ENCODE results near the gene LARP4B. TPM values are rescaled to one million over a fixed set of nuclear protein-coding genes. Genes with fewer than 3 reads are reported as not detected.
A peak's percentile ranks its signal among the peaks of the same experiment; 100 is the strongest.

Gene LARP4B
- polyA plus RNA-seq, 1 donor from 2014 or later, result 14.2 TPM

GRCh38 chr10:788796-789748, 142.4 kb downstream of the LARP4B start:
- Histone ChIP-seq H3K9ac (ENCODE audit: low read length) (no peak overlapping the region), H3K36me3 (ENCODE audit: insufficient read depth, low read length) (no peaks in the 10 kb centered on the region), H4K20me1 (ENCODE audit: insufficient read depth) (no peaks in the 10 kb centered on the region), H3K4me2 (ENCODE audit: low read length) (no peak overlapping the region), H3K27me3 (ENCODE audit: insufficient read depth, low read depth, low read length) (no peaks in the 10 kb centered on the region), H2AFZ (ENCODE audit: low read depth, low read length) (no peak overlapping the region), H3K4me3 (ENCODE audit: low read length) (no peak overlapping the region), H3K27ac (ENCODE audit: low read length) (no peak overlapping the region), H3K9me2 (ENCODE audit: insufficient read depth, low read length) (no peaks in the 10 kb centered on the region), H3K79me2 (replicated peaks; ENCODE audit: insufficient read depth, low read length) (no peaks in the 10 kb centered on the region), H3F3A (ENCODE audit: insufficient read depth, low read length, poor library complexity, severe bottlenecking) (no peaks in the 10 kb centered on the region), H3K9me3 (ENCODE audit: low read length) (no peaks in the 10 kb centered on the region)
- TF ChIP-seq SMC3 (conservative IDR thresholded peaks at IDR 0.05; ENCODE audit: poor library complexity), result peak; percentile 53
- peak; percentile 65 for TF ChIP-seq RAD21 (conservative IDR thresholded peaks at IDR 0.05)
- peak; percentile 58 for TF ChIP-seq CTCF (IDR thresholded peaks at IDR 0.05; ENCODE audit: poor library complexity, severe bottlenecking)
- no peak for TF ChIP-seq EP300 (conservative IDR thresholded peaks at IDR 0.05; ENCODE audit: poor library complexity, severe bottlenecking)

GRCh38 chr10:787933-788651, 143.4 kb downstream of the LARP4B start:
- TF ChIP-seq MXI1 (conservative IDR thresholded peaks at IDR 0.05; ENCODE audit: poor library complexity, severe bottlenecking) (no peak), POLR2AphosphoS5 (IDR thresholded peaks at IDR 0.05) (no peak), CTCF (IDR thresholded peaks at IDR 0.05; ENCODE audit: poor library complexity, severe bottlenecking) (no peak), EP300 (conservative IDR thresholded peaks at IDR 0.05; ENCODE audit: poor library complexity, severe bottlenecking) (no peak), SMC3 (conservative IDR thresholded peaks at IDR 0.05; ENCODE audit: poor library complexity) (no peak)
- TF ChIP-seq, protein P1, sequence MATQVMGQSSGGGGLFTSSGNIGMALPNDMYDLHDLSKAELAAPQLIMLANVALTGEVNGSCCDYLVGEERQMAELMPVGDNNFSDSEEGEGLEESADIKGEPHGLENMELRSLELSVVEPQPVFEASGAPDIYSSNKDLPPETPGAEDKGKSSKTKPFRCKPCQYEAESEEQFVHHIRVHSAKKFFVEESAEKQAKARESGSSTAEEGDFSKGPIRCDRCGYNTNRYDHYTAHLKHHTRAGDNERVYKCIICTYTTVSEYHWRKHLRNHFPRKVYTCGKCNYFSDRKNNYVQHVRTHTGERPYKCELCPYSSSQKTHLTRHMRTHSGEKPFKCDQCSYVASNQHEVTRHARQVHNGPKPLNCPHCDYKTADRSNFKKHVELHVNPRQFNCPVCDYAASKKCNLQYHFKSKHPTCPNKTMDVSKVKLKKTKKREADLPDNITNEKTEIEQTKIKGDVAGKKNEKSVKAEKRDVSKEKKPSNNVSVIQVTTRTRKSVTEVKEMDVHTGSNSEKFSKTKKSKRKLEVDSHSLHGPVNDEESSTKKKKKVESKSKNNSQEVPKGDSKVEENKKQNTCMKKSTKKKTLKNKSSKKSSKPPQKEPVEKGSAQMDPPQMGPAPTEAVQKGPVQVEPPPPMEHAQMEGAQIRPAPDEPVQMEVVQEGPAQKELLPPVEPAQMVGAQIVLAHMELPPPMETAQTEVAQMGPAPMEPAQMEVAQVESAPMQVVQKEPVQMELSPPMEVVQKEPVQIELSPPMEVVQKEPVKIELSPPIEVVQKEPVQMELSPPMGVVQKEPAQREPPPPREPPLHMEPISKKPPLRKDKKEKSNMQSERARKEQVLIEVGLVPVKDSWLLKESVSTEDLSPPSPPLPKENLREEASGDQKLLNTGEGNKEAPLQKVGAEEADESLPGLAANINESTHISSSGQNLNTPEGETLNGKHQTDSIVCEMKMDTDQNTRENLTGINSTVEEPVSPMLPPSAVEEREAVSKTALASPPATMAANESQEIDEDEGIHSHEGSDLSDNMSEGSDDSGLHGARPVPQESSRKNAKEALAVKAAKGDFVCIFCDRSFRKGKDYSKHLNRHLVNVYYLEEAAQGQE (IDR thresholded peaks at IDR 0.05; ENCODE audit: borderline replicate concordance), result no peak
- no peaks in the 10 kb centered on the region for H4K20me1 ChIP-seq (ENCODE audit: insufficient read depth)
- no peak overlapping the region for H3K4me2 ChIP-seq (ENCODE audit: low read length)
- no peak overlapping the region for H3K27ac ChIP-seq (ENCODE audit: low read length)
- no peak overlapping the region for H2AFZ ChIP-seq (ENCODE audit: low read depth, low read length)
- no peaks in the 10 kb centered on the region for H3K9me3 ChIP-seq (ENCODE audit: low read length)
- no peaks in the 10 kb centered on the region for H3F3A ChIP-seq (ENCODE audit: insufficient read depth, low read length, poor library complexity, severe bottlenecking)
- H3K4me3 ChIP-seq (ENCODE audit: low read length), result no peak overlapping the region
- no peaks in the 10 kb centered on the region for H3K36me3 ChIP-seq (ENCODE audit: insufficient read depth, low read length)
- no peaks in the 10 kb centered on the region for H3K9me2 ChIP-seq (ENCODE audit: insufficient read depth, low read length)
- H3K27me3 ChIP-seq (ENCODE audit: insufficient read depth, low read depth, low read length), result no peaks in the 10 kb centered on the region
- no peaks in the 10 kb centered on the region for H3K79me2 ChIP-seq (replicated peaks; ENCODE audit: insufficient read depth, low read length)
- H3K9ac ChIP-seq (ENCODE audit: low read length), result no peak overlapping the region
